HCT116 (cell line): Measurements from ENCODE around the gene CRHR1. TPM values are rescaled to one million over a fixed set of nuclear protein-coding genes. Genes with fewer than 3 reads are reported as not detected.

Source experiments
- ATAC-seq: fragments of 200-7000 bp; cut with Tn5 transposase; 2 replicates; pipeline ENCODE4 v1.9.1; 2020; ENCODE audit warnings: mild to moderate bottlenecking, moderate library complexity
- BruUV-seq: library from RNA; stranded (reverse); fragments of 400-500 nt; replicated peaks from 2 replicates; lab custom pipeline; 2021; lab: Mats Ljungman, UMichigan
- CTCF ChIA-PET: fragments of 300-600 bp; sonication (Branson Sonifier 250); formaldehyde crosslinking; loops from one replicate; lab custom pipeline; 2021; ENCODE audit warnings: antibody characterized with exemption; lab: Charles Lee
- POLR2A ChIA-PET: fragments of 300-600, 350-600 bp; sonication (Branson Sonifier 250); formaldehyde crosslinking; loops from one replicate; lab custom pipeline; 2021; ENCODE audit warnings: antibody characterized with exemption; lab: Charles Lee
- RAD21 ChIA-PET, 2 experiments: fragments of 300-600 bp; sonication (Branson Sonifier 250); formaldehyde crosslinking; loops; one replicate each; lab custom pipeline; 2023; ENCODE audit warnings: low total read pairs in 2 of 2; ENCODE audit not compliant: uncharacterized antibody in 2 of 2, unreplicated experiment in 2 of 2, low non-redundant PET in 1 of 2; lab: Charles Lee
- DNase-seq: peaks from one replicate; pipeline ENCODE4 v3.0.0-alpha.2; 2010; ENCODE audit warnings: low read depth, low spot score
- H2AFZ ChIP-seq: fragments of 200-600 bp; shearing (Covaris generic), sonication (generic); 2 replicates; pipeline ENCODE4 v1.6.1; 2017; ENCODE audit warnings: low read depth, mixed run types, mixed read lengths, antibody characterized with exemption, low read length; ENCODE audit not compliant: poor library complexity, severe bottlenecking
- H3K27ac ChIP-seq: 2 replicates; pipeline ENCODE4 v1.5.1; 2012; ENCODE audit warnings: low read depth, low read length
- H3K27me3 ChIP-seq: fragments of 200-600 bp; sonication (generic); 2 replicates; pipeline ENCODE4 v1.6.1; 2016; ENCODE audit warnings: mixed run types, low read length, mixed read lengths; ENCODE audit not compliant: insufficient read depth
- H3K36me3 ChIP-seq, 2 experiments: fragments of 200-500 bp in 1 of 2; fragments of 200-600 bp in 1 of 2; sonication (Bioruptor generic) in 1 of 2; sonication (generic) in 1 of 2; 2 replicates each; pipeline versions ENCODE4 v1.5.1 to v1.6.1; 2014 to 2016; ENCODE audit warnings: low read length in 2 of 2, inconsistent platforms in 1 of 2, mixed read lengths in 1 of 2, mixed run types in 1 of 2; ENCODE audit not compliant: insufficient read depth in 2 of 2, control insufficient read depth in 1 of 2
- H3K4me1 ChIP-seq, 2 experiments: fragments of 200-600 bp in 1 of 2; sonication (generic) in 1 of 2; 2 replicates each; pipeline versions ENCODE4 v1.5.1 to v1.6.1; 2012 to 2017; ENCODE audit warnings: low read length in 2 of 2, inconsistent platforms in 1 of 2, mild to moderate bottlenecking in 1 of 2, mixed read lengths in 1 of 2, mixed run types in 1 of 2, moderate library complexity in 1 of 2; ENCODE audit not compliant: insufficient read depth in 2 of 2, control insufficient read depth in 1 of 2
- H3K4me2 ChIP-seq: fragments of 200-600 bp; sonication (generic); 2 replicates; pipeline ENCODE4 v1.6.1; 2017; ENCODE audit warnings: mixed run types, low read length, mixed read lengths
- H3K4me3 ChIP-seq, 2 experiments: fragments of 200-600 bp in 1 of 2; sonication (generic) in 1 of 2; replicated peaks in 1 of 2; 2 replicates each; pipeline ENCODE4 v1.5.1; 2011 to 2016; ENCODE audit warnings: low read length in 2 of 2, control low read depth in 1 of 2, low read depth in 1 of 2, mild to moderate bottlenecking in 1 of 2, mixed read lengths in 1 of 2, mixed run types in 1 of 2
- H3K79me2 ChIP-seq: fragments of 200-600 bp; sonication (generic); 2 replicates; pipeline ENCODE4 v1.6.1; 2017; ENCODE audit warnings: mild to moderate bottlenecking, mixed run types, low read length, moderate library complexity, mixed read lengths; ENCODE audit not compliant: insufficient read depth
- H3K9ac ChIP-seq: fragments of 200-600 bp; sonication (generic); 2 replicates; pipeline ENCODE4 v1.6.1; 2016; ENCODE audit warnings: low read length, mixed read lengths
- H3K9me2 ChIP-seq: fragments of 200-600 bp; sonication (generic), shearing (Covaris generic); 2 replicates; pipeline ENCODE4 v1.6.1; 2017; ENCODE audit warnings: mixed run types, mild to moderate bottlenecking, moderate library complexity; ENCODE audit not compliant: insufficient read depth
- H3K9me3 ChIP-seq, 2 experiments: fragments of 200-500 bp in 1 of 2; fragments of 200-600 bp in 1 of 2; sonication (Bioruptor generic) in 1 of 2; sonication (generic) in 1 of 2; 2 replicates each; pipeline ENCODE4 v1.6.1; 2014 to 2017; ENCODE audit warnings: low read length in 2 of 2, mixed read lengths in 2 of 2, inconsistent platforms in 1 of 2, low read depth in 1 of 2, mild to moderate bottlenecking in 1 of 2, mixed run types in 1 of 2, moderate library complexity in 1 of 2; ENCODE audit not compliant: control insufficient read depth in 1 of 2, insufficient read depth in 1 of 2
- H4K20me1 ChIP-seq: fragments of 200-600 bp; sonication (generic), shearing (Covaris generic); 2 replicates; pipeline ENCODE4 v1.6.1; 2017; ENCODE audit warnings: mixed run types, mild to moderate bottlenecking, moderate library complexity; ENCODE audit not compliant: insufficient read depth
- ATF3 ChIP-seq: IDR thresholded peaks from 2 replicates; pipeline ENCODE4 v1.6.1; 2012
- CEBPB ChIP-seq: IDR thresholded peaks from 2 replicates; pipeline ENCODE4 v1.6.1; 2012; ENCODE audit warnings: low read depth
- CTCF ChIP-seq, 3 experiments: fragments of 200-600 bp in 1 of 3; sonication (generic) in 1 of 3; IDR thresholded peaks in 2 of 3; conservative IDR thresholded peaks in 1 of 3; 2 replicates each; pipeline ENCODE4 v1.5.1; 2012 to 2017; ENCODE audit warnings: low read depth in 2 of 3, low read length in 2 of 3, antibody characterized with exemption in 1 of 3, borderline replicate concordance in 1 of 3, control low read depth in 1 of 3, mild to moderate bottlenecking in 1 of 3, mixed read lengths in 1 of 3, mixed run types in 1 of 3, moderate library complexity in 1 of 3; ENCODE audit not compliant: insufficient read depth in 1 of 3
- EGR1 ChIP-seq: IDR thresholded peaks from 2 replicates; pipeline ENCODE4 v1.6.1; 2012; ENCODE audit warnings: low read depth
- ELF1 ChIP-seq: IDR thresholded peaks from 2 replicates; pipeline ENCODE4 v1.6.1; 2012; ENCODE audit warnings: low read depth, borderline replicate concordance
- EZH2 ChIP-seq: fragments of 200-600 bp; sonication (generic); IDR thresholded peaks from 2 replicates; pipeline ENCODE4 v1.6.1; 2017; ENCODE audit warnings: antibody characterized with exemption, mixed run types
- FOSL1 ChIP-seq: IDR thresholded peaks from 2 replicates; pipeline ENCODE4 v1.6.1; 2012; ENCODE audit warnings: low read depth
- JUND ChIP-seq: IDR thresholded peaks from 2 replicates; pipeline ENCODE4 v1.6.1; 2012
- POLR2A ChIP-seq: IDR thresholded peaks from 2 replicates; pipeline ENCODE4 v1.7.0; 2011; ENCODE audit warnings: borderline replicate concordance; ENCODE audit not compliant: insufficient read depth, insufficient read length; ENCODE audit errors: extremely low read depth
- POLR2AphosphoS5 ChIP-seq: IDR thresholded peaks from 2 replicates; pipeline ENCODE4 v1.6.1; 2011; ENCODE audit warnings: mild to moderate bottlenecking, low read depth, low read length, moderate library complexity
- RAD21 ChIP-seq: IDR thresholded peaks from 2 replicates; pipeline ENCODE4 v1.6.1; 2012; ENCODE audit warnings: low read depth, mild to moderate bottlenecking
- SP1 ChIP-seq: IDR thresholded peaks from 2 replicates; pipeline ENCODE4 v1.6.1; 2012; ENCODE audit warnings: low read depth
- SRF ChIP-seq: IDR thresholded peaks from 2 replicates; pipeline ENCODE4 v1.6.1; 2012; ENCODE audit warnings: low read depth
- TCF7L2 ChIP-seq: IDR thresholded peaks from 2 replicates; pipeline ENCODE4 v1.7.0; 2011; ENCODE audit warnings: borderline replicate concordance, inconsistent platforms; ENCODE audit not compliant: insufficient read depth, insufficient read length; ENCODE audit errors: extremely low read depth
- YY1 ChIP-seq: IDR thresholded peaks from 2 replicates; pipeline ENCODE4 v1.6.1; 2011; ENCODE audit warnings: low read length, low read depth, moderate library complexity, mild to moderate bottlenecking; ENCODE audit not compliant: insufficient replicate concordance; ENCODE audit errors: extremely low read depth
- ZFX ChIP-seq: fragments of 450-650 bp; IDR thresholded peaks from 2 replicates; pipeline ENCODE4 v1.6.1; 2017
- ZNF274 ChIP-seq: fragments of 200-500 bp; sonication (Bioruptor generic); IDR thresholded peaks from 2 replicates; pipeline ENCODE4 v1.6.1; 2014; ENCODE audit warnings: mild to moderate bottlenecking, low read depth, low read length, inconsistent platforms
- intact Hi-C: fragments of 100-400 bp; cut with micrococcal nuclease; formaldehyde crosslinking; loops from 2 replicates; pipeline ENCODE4 v1.10.0; 2022
- total RNA-seq: library from RNA; stranded (reverse); gene quantifications from one replicate; pipeline ENCODE4 v1.2.1, GENCODE V29; 2021; ENCODE audit not compliant: unreplicated experiment
- TF ChIP-seq, protein P1 (sequence below): IDR thresholded peaks from 2 replicates; pipeline ENCODE4 v1.6.1; 2011; ENCODE audit warnings: mild to moderate bottlenecking, low read length, moderate library complexity; ENCODE audit not compliant: insufficient replicate concordance; ENCODE audit errors: extremely low read depth

CRHR1 gene
- total RNA-seq, 1 experiment from 2014 or later: 0.12 TPM

DNA sequence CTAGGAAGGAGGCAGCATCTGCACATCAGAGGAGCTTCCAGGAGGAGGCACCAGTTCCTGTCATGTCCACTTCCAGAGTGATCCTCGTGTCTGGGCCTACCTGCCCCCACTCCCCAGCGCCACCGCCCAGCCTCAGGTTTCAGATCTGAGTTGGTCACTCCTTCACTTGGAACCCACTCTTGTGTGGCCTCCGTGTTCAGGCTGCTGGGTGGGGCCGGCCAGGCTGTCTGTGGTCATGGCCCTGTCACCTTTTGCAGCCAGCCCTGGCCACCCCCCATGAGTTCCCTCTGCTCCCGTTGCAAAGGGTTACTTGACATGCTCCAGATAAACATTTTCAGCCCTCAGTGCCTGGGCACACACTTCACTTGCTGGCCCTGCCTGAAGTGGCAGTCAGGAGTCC, 33.9 kb downstream of the CRHR1 start:
- ChIA-PET RAD21 (no interaction called here), CTCF (interaction anchor here (1.8 kb wide), 1 partner anchor 178 kb away, joined by 4 read pairs; no protein-coding TSS in a partner anchor)
- H3K27me3 ChIP-seq: no peaks in the 10 kb centered on the region

DNA sequence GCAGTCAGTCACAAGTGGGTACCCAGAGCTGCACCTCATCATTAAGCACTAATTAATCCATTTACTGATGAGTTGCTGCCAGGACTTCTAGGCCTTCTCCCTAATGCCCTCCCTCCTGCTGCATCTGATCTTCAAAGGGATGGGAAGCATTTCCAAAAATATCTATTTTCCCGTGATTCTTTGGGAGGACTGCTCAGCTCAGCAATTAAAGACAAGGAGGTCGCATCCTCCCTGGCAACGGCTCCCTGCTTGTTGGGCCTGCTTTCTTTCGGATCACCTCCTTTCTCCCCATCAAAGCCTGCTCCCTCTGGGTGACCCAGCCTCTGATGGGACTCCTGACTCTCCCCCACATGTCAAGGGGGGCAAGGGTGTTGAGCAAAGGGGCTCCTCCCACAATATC, 34.6 kb downstream of the CRHR1 start:
- Histone ChIP-seq H3K79me2 (no peaks in the 10 kb centered on the region), H3K4me2 (no peak overlapping the region), H4K20me1 (no peaks in the 10 kb centered on the region), H3K27me3 (no peaks in the 10 kb centered on the region), H3K4me3 (no peak overlapping the region), H3K9me2 (no peaks in the 10 kb centered on the region), H3K36me3 (no peaks in the 10 kb centered on the region), H2AFZ (no peak overlapping the region), H3K4me1 (peaks cover 0 to 5% of the 10 kb centered on the region in 2 experiments; a peak in 2 of 4 replicates), H3K9ac (no peak overlapping the region), H3K9me3 (no peaks in the 10 kb centered on the region), H3K27ac (no peak overlapping the region)
- ChIA-PET RAD21 (no interaction called here), CTCF (interaction anchor here (0.7 to 1.8 kb wide), 2 partner anchors 14 to 178 kb away, joined by 3 to 4 read pairs; no protein-coding TSS in a partner anchor), POLR2A (no interaction called here)
- intact Hi-C loops: no loop called here
- DNase-seq (no peak), ATAC-seq (no peak)
- BruUV-seq: no TSS peak
- no peak for TF ChIP-seq EGR1
- TF ChIP-seq EZH2: no peak
- TF ChIP-seq ATF3: no peak
- TF ChIP-seq JUND: no peak
- TF ChIP-seq FOSL1: no peak
- no peak for TF ChIP-seq ZNF274
- no peak for TF ChIP-seq POLR2AphosphoS5
- TF ChIP-seq TCF7L2: no peak
- TF ChIP-seq CTCF (IDR thresholded peaks at IDR 0.05 in 2 of 3, conservative IDR thresholded peaks at IDR 0.05 in 1 of 3; ENCODE audit: borderline replicate concordance in 1 of 3, insufficient read depth in 1 of 3, low read depth in 2 of 3, low read length in 2 of 3): no peak
- no peak for TF ChIP-seq POLR2A
- TF ChIP-seq, protein P1, sequence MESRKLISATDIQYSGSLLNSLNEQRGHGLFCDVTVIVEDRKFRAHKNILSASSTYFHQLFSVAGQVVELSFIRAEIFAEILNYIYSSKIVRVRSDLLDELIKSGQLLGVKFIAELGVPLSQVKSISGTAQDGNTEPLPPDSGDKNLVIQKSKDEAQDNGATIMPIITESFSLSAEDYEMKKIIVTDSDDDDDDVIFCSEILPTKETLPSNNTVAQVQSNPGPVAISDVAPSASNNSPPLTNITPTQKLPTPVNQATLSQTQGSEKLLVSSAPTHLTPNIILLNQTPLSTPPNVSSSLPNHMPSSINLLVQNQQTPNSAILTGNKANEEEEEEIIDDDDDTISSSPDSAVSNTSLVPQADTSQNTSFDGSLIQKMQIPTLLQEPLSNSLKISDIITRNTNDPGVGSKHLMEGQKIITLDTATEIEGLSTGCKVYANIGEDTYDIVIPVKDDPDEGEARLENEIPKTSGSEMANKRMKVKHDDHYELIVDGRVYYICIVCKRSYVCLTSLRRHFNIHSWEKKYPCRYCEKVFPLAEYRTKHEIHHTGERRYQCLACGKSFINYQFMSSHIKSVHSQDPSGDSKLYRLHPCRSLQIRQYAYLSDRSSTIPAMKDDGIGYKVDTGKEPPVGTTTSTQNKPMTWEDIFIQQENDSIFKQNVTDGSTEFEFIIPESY: no peak
- no peak for TF ChIP-seq YY1
- no peak for TF ChIP-seq CEBPB

More for the DNA sequence above, 33.9 kb downstream of the CRHR1 start:
- Histone ChIP-seq H3K36me3 (no peaks in the 10 kb centered on the region), H2AFZ (no peak overlapping the region), H3K4me2 (no peak overlapping the region), H3K9ac (no peak overlapping the region), H3K4me3 (no peak overlapping the region), H3K4me1 (peaks cover 0 to under 1% of the 10 kb centered on the region in 2 experiments; a peak in 2 of 4 replicates), H3K79me2 (no peaks in the 10 kb centered on the region), H3K9me3 (no peaks in the 10 kb centered on the region), H4K20me1 (no peaks in the 10 kb centered on the region), H3K9me2 (no peaks in the 10 kb centered on the region), H3K27ac (no peak overlapping the region)
- no peak for TF ChIP-seq SRF
- TF ChIP-seq ELF1: no peak
- no peak for TF ChIP-seq EZH2
- TF ChIP-seq POLR2A: no peak
- TF ChIP-seq SP1: no peak
- TF ChIP-seq RAD21: no peak
- TF ChIP-seq ZFX: no peak
- POLR2A ChIA-PET: no interaction called here
- no TSS peak for BruUV-seq
- DNase-seq (no peak), ATAC-seq (0 out of 2 replicates have a peak, but pooled peaks have one; percentile 30)
- intact Hi-C loops: no loop called here
